ENCODE results near the gene CBFB.
A peak's percentile ranks its signal among the peaks of the same experiment; 100 is the strongest.

DNA sequence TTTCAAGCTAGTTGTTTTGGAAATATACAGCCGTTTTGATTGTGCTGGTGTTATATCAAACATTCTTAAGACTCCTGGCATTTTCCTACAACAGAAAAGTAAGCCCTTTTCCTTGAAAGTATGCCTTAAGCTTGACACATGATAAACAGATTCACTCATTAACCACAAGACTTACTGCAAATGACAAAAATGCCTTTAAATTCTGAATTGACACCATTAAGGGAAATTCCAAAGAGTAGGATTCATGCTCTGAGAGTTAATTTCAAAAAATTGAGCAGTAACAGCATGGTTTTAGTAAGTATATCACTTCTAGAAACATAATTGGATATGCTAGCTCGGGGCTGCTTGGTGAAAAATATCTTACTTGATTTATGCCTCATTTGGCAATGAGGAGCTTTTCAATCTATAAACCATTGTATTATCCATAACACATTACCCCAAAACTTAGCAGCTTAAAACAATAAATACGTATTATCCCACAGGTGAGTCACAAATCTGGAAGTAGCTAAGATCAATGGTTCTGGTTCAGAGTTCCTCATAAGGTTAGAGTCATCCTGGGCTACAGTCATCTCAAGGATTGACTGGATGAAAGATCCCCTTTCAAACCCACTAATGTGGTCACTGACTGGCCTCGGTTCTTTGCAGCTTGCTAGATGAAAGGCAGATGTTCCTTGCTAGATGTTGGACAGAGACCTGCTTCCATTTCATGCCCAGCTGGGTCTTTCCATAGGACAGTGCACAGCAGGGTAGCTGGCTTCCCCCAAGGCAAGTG lies 72.5 kb downstream of the CBFB start:
- TF ChIP-seq EP300 (conservative IDR thresholded peaks at IDR 0.05; ENCODE audit: poor library complexity, severe bottlenecking) = no peak
- no peak for TF ChIP-seq SMC3 (conservative IDR thresholded peaks at IDR 0.05; ENCODE audit: poor library complexity)
- TF ChIP-seq, protein P1, sequence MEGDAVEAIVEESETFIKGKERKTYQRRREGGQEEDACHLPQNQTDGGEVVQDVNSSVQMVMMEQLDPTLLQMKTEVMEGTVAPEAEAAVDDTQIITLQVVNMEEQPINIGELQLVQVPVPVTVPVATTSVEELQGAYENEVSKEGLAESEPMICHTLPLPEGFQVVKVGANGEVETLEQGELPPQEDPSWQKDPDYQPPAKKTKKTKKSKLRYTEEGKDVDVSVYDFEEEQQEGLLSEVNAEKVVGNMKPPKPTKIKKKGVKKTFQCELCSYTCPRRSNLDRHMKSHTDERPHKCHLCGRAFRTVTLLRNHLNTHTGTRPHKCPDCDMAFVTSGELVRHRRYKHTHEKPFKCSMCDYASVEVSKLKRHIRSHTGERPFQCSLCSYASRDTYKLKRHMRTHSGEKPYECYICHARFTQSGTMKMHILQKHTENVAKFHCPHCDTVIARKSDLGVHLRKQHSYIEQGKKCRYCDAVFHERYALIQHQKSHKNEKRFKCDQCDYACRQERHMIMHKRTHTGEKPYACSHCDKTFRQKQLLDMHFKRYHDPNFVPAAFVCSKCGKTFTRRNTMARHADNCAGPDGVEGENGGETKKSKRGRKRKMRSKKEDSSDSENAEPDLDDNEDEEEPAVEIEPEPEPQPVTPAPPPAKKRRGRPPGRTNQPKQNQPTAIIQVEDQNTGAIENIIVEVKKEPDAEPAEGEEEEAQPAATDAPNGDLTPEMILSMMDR (IDR thresholded peaks at IDR 0.05; ENCODE audit: poor library complexity, severe bottlenecking) = peak; percentile 29
- TF ChIP-seq, protein P2, sequence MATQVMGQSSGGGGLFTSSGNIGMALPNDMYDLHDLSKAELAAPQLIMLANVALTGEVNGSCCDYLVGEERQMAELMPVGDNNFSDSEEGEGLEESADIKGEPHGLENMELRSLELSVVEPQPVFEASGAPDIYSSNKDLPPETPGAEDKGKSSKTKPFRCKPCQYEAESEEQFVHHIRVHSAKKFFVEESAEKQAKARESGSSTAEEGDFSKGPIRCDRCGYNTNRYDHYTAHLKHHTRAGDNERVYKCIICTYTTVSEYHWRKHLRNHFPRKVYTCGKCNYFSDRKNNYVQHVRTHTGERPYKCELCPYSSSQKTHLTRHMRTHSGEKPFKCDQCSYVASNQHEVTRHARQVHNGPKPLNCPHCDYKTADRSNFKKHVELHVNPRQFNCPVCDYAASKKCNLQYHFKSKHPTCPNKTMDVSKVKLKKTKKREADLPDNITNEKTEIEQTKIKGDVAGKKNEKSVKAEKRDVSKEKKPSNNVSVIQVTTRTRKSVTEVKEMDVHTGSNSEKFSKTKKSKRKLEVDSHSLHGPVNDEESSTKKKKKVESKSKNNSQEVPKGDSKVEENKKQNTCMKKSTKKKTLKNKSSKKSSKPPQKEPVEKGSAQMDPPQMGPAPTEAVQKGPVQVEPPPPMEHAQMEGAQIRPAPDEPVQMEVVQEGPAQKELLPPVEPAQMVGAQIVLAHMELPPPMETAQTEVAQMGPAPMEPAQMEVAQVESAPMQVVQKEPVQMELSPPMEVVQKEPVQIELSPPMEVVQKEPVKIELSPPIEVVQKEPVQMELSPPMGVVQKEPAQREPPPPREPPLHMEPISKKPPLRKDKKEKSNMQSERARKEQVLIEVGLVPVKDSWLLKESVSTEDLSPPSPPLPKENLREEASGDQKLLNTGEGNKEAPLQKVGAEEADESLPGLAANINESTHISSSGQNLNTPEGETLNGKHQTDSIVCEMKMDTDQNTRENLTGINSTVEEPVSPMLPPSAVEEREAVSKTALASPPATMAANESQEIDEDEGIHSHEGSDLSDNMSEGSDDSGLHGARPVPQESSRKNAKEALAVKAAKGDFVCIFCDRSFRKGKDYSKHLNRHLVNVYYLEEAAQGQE (IDR thresholded peaks at IDR 0.05; ENCODE audit: borderline replicate concordance) = no peak
